22Rv1 (cell line): ENCODE data around the gene RNPEP.

Source experiments
- ZFX ChIP-seq: fragments of 450-650 bp; IDR thresholded peaks from 2 replicates; pipeline ENCODE4 v1.6.1; 2017; ENCODE audit warnings: antibody characterized with exemption, borderline replicate concordance
- TF ChIP-seq, protein P1 (sequence below): fragments of 450-650 bp; IDR thresholded peaks from 2 replicates; pipeline ENCODE4 v1.5.1; 2017; ENCODE audit warnings: mild to moderate bottlenecking

GRCh38 chr1:202011994-202012393 is 29.5 kb downstream of the RNPEP start:
- TF ChIP-seq, protein P1, sequence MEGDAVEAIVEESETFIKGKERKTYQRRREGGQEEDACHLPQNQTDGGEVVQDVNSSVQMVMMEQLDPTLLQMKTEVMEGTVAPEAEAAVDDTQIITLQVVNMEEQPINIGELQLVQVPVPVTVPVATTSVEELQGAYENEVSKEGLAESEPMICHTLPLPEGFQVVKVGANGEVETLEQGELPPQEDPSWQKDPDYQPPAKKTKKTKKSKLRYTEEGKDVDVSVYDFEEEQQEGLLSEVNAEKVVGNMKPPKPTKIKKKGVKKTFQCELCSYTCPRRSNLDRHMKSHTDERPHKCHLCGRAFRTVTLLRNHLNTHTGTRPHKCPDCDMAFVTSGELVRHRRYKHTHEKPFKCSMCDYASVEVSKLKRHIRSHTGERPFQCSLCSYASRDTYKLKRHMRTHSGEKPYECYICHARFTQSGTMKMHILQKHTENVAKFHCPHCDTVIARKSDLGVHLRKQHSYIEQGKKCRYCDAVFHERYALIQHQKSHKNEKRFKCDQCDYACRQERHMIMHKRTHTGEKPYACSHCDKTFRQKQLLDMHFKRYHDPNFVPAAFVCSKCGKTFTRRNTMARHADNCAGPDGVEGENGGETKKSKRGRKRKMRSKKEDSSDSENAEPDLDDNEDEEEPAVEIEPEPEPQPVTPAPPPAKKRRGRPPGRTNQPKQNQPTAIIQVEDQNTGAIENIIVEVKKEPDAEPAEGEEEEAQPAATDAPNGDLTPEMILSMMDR = no peak
- no peak for TF ChIP-seq ZFX
